ENCODE measurements around the gene NR4A3.
"Not testable (repeated sequence)": the region's sequence is repeated elsewhere in the genome, so short reads cannot be mapped to it uniquely, and the experiment has no call there.

The NR4A3 gene

DNA sequence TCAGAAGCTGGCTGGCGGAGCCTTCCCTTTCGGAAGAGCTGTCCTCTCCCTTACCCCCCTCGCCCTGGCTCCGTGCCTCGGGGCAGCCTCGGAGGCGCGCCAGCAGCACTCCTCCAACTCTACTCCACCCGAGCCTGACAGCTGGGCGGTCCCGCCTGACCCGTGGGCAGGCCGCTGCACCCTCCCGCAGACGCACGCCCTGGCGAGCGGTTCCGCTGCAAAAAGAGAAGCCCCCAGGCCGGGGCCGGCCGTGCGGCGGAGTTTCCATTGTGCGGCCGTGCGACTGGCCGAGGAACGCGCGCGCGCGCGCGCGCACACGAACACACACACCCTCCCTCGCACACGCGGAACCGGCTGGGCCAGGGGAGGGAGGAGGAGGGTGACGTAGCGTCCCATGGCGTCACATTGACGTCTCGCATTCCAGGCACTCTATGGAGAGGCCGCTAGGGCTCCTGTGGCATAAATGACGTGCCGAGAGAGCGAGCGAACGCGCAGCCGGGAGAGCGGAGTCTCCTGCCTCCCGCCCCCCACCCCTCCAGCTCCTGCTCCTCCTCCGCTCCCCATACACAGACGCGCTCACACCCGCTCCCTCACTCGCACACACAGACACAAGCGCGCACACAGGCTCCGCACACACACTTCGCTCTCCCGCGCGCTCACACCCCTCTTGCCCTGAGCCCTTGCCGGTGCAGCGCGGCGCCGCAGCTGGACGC is at the start of gene NR4A3:
Gene NR4A3 (plus strand): TSS at position 490 of the 713 bp plus-strand sequence. CDS start 6,158 bp downstream, outside the sequence.
- DNase-seq, result peak; percentile 49

DNA sequence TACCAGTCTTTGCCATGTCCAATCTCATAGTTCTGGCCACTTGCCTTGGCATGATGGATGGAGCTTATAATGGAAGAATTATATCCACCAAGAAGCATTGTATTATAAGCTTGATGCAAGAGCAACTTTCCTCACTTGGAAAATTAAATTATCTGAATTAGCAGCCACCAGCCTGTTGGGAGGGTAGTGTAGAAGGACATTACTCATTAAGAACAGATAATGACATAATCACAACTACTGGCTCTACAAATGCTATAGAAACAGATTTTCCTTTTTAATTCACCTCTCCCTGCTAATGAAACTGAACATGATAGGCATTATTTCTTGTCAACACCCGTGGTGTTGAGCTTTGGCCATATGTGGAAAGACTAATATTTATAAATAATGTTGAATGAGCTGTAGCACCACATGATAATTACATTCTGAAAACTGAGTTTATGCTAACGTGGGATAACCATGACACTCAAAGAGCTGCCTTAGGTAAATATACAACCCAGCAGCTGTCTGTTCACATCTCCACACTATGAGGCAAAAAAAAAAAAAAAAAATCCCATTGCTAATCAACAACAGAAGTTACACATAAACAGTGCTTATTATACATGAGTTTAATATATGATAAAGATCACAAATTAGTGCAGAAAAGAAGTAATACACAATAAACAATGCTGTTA is 48.1 kb upstream of the NR4A3 start:
- DNase-seq, result no peak

DNA sequence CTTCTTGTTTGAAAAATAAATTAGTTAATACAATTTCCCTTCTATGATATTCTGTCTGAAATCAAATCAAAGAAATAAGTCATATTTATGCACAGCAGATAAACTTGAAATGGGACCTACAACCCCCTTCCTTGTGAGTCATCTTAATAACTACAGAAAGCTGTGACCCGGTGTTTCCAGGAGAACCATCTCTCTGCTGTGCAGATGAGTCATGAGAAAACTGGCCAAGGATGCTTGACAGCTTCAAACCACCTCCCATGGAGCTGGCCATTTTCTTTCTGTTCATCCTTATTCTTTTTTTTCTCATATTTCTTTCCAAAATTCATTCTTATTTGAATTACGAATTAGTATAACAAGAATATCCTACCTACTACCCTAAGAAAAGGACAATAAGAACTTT is 43.4 kb upstream of the NR4A3 start:
- DNase-seq, result no peak

DNA sequence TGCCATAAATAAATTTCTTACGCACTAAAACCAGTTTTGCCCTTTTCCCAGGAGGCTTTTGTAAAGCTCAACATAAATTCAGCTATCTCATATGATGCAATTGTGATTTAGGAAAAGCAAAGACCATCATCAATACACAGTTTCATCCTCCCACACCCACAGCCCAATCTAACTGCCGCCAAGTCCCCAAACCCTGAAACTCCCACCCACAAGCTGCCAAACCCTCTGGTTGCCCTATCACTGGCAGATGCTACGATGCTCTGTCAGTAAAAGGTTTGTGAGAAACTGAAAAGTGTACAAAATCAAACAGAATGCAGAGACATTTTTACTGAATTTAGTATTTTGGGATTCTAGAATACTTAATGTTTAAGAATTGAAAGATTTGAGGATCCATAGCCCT is 42.8 kb upstream of the NR4A3 start:
- DNase-seq, result no peak

DNA sequence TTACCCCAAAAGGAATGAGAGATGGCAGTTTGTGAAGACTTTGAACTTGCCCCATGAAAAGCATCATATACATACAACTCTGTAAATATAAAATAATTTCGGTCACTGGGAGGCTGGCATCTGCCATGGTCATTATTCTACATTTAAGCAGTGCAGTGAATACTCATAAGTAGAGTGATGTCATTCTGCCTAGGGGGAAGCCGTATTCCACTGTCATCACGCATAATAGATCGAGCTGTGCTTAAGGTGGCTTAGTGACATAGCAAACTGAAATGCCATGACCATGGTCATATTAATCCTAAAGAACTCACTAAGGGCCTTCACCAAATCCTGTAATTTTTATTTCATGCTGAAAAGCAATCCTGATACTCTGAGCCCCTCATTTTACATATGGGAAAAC is 42.4 kb upstream of the NR4A3 start:
- no peak for DNase-seq

- DNase-seq, result not testable (repeated sequence)
Observed at GRCh38 chr9:99782349-99782748, 39.3 kb upstream of the NR4A3 start.

GRCh38 chr9:99782962-99783718 is 38.5 kb upstream of the NR4A3 start:
- no peak for DNase-seq

DNA sequence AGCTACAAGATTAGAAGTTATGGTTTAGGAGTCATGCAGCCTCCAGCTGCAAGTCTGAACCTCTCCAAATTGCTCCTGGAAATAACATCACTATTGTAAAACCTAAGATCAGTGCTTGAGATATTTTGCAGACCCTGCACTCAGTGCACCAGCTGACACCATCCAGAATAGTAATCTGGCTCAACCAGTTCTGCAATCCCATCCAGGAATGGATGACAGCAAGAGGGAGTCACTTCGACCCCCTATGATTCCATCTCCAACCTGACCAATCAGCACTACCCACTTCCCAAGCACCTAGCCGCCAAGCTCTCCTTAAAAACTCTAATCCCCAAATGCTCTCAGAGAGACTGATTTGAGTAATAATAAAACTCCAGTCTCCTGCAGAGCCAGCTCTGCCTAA is 37.9 kb upstream of the NR4A3 start:
- no peak for DNase-seq

DNA sequence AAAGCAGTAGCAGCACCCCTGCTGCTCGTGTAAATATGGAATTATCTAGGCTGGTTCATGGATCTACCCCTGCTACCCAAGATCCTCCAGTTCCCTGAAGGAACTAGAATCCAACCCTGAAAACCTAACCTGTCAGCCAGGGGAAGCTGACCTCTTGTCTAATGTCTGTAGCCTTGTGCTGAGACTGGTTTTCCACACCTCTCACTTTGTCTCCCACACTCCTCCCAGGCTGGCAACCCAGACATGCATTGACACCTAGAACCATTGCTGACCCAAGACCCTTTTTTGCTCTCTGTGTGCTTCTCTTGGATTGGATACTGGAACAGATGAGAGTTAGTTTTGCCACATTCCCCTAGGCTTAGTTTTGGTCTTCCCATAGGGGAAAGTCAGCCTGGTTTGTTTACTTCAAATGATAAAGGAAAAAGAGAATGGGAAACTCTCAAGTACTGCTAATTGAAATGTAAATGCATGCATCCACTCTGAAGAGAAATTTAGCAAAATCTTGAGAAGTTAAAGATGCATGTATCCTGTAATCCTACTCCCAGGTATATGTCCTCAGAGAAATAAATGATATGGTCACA is 36.6 kb upstream of the NR4A3 start:
- DNase-seq, result no peak

GRCh38 chr9:99787556-99787955 is 34.1 kb upstream of the NR4A3 start:
- DNase-seq, result no peak

GRCh38 chr9:99793528-99793927 is 28.2 kb upstream of the NR4A3 start:
- DNase-seq, result no peak

- DNase-seq, result no peak
Observed at GRCh38 chr9:99796231-99796630, 25.5 kb upstream of the NR4A3 start.

- DNase-seq, result no peak
Observed at GRCh38 chr9:99801775-99802174, 19.9 kb upstream of the NR4A3 start.

- no peak for DNase-seq
Observed at GRCh38 chr9:99803694-99804093, 18.0 kb upstream of the NR4A3 start.

DNA sequence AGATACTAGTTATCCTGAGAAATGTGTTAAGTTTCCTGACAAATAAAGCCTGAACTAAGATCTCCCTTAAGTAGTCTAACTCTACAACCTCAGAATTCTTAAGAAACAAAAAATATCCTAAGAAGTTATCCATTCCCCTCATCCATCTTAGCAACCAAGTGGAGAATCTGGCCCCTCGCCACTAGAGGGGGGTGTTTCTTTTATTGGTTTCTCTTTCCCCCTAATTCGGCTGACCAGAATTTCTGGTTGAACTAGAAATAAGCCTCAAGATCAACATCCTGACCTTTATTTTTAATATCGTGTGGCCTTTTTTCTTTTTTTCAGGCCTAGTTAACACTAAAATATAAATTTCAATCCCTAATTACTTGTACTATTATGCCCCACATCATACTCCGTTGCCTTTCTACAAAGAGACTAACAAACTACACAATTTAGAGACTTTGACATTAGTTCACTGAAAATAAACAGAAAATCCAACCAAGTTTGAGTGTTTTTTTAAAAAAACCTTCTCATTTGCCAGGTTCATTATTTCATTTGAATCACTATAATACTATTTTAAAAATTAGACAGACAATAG is 14.3 kb upstream of the NR4A3 start:
- DNase-seq, result peak; percentile 0

DNA sequence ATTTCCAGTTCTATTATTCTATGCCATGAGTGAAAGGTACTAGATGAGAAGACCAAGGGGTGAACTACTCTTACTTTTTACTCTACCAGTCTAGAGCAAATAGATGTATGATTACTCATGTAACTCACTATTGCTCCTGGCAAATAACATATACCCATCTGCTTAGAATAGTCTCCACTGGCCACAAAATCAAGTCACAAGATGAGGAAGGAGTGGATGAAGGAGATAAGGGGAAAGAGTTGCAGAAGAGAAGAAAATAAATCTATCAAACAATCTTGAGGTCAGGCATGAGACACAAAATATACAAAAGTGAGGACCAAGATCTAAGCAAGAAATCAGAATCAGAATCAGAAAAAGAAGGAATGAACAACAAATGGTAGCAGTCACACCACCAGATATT is 13.7 kb upstream of the NR4A3 start:
- no peak for DNase-seq

GRCh38 chr9:99808454-99808853 is 13.2 kb upstream of the NR4A3 start:
- no peak for DNase-seq

DNA sequence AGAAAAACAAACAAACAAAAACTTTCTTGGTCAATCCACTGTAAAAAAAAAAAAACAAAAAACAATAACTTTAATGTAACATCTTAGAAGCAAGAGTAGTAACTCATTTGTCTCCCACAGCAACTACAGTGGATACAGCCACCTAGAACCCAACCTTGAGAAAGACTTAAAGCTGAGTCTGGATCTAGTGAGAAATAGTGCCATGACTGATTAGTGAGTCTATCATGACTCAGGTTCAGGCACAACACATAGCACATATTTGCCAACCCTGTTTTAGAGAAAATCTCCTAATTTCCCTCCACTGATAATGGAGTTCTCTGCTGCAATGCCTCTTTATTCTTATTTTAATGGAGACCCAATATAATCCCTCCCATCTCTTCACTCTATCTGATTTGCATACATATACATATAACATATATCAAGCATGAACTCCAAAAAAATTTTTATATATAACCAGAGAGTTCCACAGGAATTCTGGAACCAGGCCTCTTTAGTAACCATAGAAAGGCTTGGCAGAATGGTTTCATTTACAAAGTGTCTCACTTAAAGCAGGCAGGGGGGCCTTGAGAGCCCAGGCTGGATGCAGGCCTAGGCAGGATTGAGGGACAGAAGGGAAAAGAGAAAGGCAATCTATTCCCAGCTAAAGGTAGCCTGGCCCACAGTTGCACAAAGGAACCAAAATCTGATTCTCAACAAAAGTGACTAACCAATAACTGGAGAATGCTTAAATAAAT is 11.9 kb upstream of the NR4A3 start:
- no peak for DNase-seq

GRCh38 chr9:99811172-99811571 is 10.5 kb upstream of the NR4A3 start:
- no peak for DNase-seq

GRCh38 chr9:99811598-99812383 is 9.9 kb upstream of the NR4A3 start:
- no peak for DNase-seq

- DNase-seq, result no peak
Observed at GRCh38 chr9:99813739-99814138, 7.9 kb upstream of the NR4A3 start.

- no peak for DNase-seq
Observed at GRCh38 chr9:99814359-99814758, 7.3 kb upstream of the NR4A3 start.
